NCI-H1417 treated with DMSO at 0.1 percent for 48 hours (cell line): ENCODE data around the gene NR2F2.

Source experiments
- DNase-seq: peaks from one replicate; lab custom pipeline; 2025; lab: John Stamatoyannopoulos, UW

Gene NR2F2

GRCh38 chr15:96330450-96331143, at the start of gene NR2F2:
Gene NR2F2, plus strand, starts transcription at chr15:96330700. Its CDS starts 1,406 bp downstream, at chr15:96332106.
- DNase-seq = peak; percentile 83

DNA sequence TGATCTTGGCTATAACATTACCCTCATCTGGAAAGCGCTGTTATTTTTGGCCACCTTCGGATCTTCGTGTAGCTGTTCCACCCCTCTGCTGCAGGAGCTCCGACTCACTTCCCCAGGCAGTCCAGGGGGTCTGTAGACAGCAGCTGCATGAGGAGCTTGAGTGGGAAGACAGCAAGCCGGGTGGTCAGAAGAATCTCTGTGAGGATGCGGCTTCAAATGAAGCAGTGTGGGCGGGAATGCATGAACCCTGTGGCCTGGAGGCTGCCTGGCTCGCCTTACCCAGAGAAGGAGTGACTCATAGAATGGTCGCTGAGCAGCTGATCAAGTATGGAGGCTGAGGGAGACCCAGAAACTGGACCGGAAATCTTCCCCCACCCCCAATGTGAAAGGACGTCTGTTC, 45.2 kb upstream of the NR2F2 start:
- no peak for DNase-seq

DNA sequence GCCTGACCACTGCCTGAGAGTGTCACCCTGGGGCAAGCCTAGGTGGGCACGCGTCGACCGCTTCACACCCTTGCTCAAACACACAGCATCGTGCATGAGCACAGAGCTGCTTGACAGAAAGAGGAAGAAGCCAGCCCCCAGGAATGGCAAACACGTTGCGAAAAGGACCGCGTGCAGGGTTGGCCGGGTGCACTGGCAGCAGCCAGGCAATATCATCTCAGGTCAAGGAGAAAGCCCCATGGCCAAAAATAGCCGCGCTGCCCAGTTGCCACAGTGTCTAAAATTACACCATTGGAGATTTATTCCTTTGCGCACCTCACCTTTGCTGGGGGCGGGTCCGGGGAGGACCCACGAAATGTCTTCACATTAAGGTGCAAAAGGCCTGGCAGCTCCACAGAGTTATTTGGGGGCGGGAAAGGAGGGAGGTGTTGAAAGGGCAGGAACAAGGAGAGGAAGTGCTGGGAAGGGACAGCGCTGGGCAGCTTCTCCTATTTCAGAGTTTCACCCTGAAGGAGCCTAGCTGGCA, 44.7 kb upstream of the NR2F2 start:
- no peak for DNase-seq

- no peak for DNase-seq
Measured at GRCh38 chr15:96290679-96291078, 39.8 kb upstream of the NR2F2 start.

GRCh38 chr15:96292635-96293034, 37.9 kb upstream of the NR2F2 start:
- no peak for DNase-seq

- no peak for DNase-seq
Measured at GRCh38 chr15:96293441-96293840, 37.1 kb upstream of the NR2F2 start.

DNA sequence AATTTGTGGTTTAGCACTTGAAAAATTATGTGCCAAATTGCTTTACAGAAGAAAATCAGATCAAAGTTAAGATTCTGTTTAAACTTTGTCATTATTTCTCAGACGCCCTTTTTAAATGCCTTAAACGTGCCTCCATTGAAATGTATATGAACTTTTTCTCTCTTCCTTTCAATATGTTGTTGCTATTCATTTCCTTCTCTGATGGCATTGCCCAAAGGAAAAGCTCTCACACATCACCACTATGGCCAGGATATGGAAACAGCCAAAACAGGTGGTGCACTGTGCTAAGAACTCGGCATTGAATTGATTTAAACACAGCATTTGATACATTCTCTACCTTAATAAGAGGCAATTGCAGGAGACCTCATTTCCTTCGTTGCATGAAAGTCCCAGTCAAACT, 35.7 kb upstream of the NR2F2 start:
- DNase-seq = no peak

DNA sequence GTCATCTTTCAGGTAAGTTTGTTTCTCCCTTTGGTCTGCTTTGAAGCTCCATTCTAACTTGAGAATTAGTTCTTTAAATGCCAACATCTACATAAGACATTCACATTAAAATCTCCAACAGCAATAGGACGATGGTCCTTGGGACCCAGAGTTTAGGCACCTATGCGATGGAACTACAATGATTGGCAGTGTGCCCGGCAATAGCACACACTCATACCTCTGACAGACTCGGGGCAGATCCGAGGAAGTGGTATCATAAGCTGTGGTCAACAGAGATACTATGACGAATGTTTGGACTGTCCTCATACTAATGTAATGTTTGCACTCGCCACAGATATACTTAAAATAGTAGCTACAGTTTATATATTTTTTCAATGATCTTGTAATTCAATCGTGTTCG, 34.2 kb upstream of the NR2F2 start:
- DNase-seq = no peak

GRCh38 chr15:96297783-96298182, 32.7 kb upstream of the NR2F2 start:
- DNase-seq = no peak

- no peak for DNase-seq
Measured at GRCh38 chr15:96298217-96298616, 32.3 kb upstream of the NR2F2 start.

DNA sequence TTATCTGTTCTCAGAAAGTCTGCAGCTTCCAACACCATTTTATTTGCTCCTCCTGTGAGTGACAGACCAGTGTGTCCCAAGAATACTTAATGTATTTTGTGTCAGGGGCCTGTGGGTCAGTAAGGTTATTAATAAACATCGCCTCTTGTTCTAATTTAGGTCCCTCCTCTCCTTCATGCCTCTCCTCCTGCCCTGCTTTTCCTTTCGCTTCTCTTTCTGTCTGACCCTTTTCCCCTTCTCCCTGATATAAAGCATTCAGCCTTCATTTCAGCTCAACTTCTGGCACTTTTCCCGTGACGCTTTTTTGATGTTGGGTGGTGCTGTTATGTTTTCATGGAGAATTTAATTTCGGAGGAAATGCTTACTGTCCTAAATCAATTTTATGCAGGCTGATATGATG, 29.7 kb upstream of the NR2F2 start:
- DNase-seq = no peak

GRCh38 chr15:96303503-96304056, 26.9 kb upstream of the NR2F2 start:
- no peak for DNase-seq

GRCh38 chr15:96304839-96305238, 25.7 kb upstream of the NR2F2 start:
- DNase-seq = no peak

DNA sequence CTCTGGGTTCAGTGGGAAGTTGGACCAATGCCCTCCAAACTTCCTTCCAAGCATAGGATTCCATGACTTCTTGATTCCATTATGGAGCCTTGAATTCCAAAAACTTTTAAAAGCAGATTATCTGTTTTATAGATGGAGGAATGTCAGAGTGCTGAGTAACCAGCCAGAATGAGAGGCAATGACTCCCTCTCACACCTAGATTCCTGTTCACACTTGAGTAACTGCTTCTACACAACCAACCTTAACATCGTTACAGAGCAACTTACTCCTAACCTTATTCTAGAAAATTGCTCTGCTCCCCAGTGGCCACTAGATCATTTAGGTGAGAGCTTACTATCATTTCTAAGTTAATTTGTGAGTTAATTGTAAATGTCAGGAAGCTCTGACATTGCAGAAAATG, 24.2 kb upstream of the NR2F2 start:
- DNase-seq = no peak

DNA sequence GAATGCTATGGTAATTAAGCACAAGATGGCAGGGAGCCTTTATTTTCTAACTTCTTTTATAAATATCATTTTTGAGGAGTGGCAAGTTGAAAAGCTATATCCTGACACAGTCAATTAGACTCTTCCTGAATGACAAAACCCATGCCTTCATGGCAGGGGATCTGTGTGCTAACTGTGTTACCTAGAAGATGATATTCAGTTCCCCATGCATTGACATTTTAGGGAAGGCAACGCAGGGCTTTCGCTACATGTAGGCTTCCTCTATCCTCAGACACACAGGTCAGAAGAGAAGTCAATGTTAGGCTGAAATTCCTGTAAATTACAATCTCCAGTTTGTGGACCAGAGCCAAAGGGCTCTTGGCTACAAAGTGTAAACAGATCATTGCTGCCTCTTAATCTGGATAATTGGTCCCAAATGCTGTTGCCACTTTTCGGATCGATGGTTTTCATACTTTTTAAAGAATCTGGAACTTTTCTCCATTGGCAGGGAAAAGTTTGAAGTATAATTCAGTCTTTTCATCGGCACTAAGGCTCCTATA, 22.6 kb upstream of the NR2F2 start:
- DNase-seq = no peak

DNA sequence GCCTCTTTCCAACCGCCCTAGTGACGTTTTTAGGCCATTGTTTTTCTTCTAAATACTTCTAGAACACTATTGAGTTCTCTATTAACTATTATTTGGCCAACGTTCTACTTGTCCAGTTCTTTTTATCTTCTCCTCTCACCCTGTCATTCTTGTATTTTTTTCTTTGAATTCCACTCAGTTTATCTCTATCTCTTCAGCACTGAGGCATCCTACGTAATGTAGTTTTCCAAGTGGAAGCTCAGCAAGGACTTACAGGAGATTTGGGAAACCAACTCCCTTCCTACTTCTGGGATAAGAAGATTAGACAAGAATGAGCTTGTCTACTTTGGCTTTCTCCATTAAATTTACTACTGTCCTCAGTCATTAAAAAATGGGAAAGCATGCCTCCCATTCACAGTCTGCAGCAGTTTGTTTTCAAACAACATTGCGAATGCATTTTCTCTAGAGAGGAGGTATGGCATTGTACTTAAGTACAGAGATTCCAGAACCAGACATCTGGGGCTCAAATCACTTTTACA, 21.3 kb upstream of the NR2F2 start:
- DNase-seq = no peak

GRCh38 chr15:96311256-96311955, 19.1 kb upstream of the NR2F2 start:
- no peak for DNase-seq

DNA sequence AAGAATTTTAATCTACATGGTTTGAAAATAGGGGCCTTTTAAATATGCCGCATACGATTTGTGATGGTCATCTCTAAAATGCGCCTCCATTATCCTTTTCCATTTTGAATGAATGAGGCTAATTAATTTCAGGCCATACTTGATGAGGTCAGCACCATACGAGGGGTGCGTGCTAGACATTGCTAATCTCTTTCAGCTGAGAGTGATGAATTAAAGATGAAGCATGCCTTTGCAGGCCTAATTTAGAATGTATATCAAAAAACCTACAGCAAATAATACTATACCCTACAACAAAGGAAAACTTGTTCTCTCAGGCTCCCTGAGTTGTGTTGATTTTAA, 18.6 kb upstream of the NR2F2 start:
- DNase-seq = no peak

- no peak for DNase-seq
Measured at GRCh38 chr15:96312641-96313335, 17.7 kb upstream of the NR2F2 start.

GRCh38 chr15:96314518-96314917, 16.0 kb upstream of the NR2F2 start:
- no peak for DNase-seq

DNA sequence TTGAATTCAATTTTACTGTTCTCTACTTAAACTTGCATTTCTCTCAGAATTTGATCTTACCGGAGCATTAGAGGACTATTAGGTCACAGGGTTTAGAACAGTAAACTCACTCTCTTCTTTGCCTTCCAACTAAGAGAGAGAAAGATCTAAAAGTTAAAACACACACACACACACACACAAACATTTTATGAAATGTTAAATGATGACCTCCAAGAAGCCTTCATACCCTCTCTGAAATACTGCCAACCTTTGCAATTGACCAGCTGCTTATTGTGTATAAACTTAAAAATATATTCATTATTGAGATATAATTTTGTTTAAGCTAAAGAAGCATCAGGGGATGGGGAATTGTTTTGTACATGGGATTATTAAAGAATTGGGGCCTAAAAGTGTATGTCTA, 15.5 kb upstream of the NR2F2 start:
- DNase-seq = no peak

- DNase-seq = no peak
Measured at GRCh38 chr15:96316953-96317629, 13.4 kb upstream of the NR2F2 start.
